GM23248 (cell line): ENCODE data around the gene SYMPK.

ENCODE experiments used
- EZH2 ChIP-seq: fragments of 200-600 bp; sonication (generic); IDR thresholded peaks from 2 replicates; pipeline ENCODE4 v1.6.1; 2018; ENCODE audit warnings: antibody characterized with exemption, mild to moderate bottlenecking; ENCODE audit not compliant: insufficient read depth, poor library complexity, severe bottlenecking
- EZH2phosphoT487 ChIP-seq: fragments of 200-600 bp; sonication (generic); IDR thresholded peaks from 2 replicates; pipeline ENCODE4 v1.6.1; 2018; ENCODE audit warnings: antibody characterized with exemption, moderate library complexity, mild to moderate bottlenecking, low read depth; ENCODE audit not compliant: insufficient read depth

DNA sequence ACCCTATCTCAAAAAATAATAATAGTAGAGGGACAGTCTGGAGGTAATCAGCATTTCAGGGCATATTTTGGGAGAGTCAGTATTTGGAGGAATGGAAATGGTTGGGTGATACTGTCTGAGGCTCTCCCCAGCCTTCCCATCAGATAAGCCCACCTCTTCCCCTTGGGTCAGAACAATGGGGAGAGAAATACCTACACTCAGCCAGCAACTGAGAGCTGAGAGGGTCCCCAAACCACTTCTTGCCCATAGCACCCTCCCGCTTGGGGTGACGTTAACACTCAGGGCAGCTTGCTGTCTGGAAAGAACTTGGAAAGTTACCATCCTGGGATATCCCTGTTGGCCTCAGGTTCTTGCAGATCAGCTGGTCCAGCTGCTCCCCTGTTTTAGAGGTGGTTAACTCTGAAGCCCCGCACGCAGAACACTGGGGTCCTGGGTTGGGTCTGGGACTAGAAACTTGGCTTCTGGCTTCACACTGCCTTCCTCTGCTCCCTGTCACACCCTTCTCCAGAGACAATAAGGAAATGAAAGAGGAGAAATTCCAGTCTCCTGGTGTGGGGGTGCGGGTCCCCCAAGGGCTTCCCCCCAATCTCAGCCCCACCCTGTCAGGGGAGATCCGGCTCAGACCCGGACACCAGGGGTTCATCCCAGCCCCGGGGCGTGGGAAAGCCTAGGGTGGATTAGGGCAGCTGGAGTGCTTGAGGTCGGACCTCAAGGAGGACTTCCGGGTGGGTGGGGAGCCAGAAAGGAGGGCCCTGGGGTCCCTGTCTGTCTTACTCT is 3.6 kb upstream of the SYMPK start:
- TF ChIP-seq EZH2: no peak
- TF ChIP-seq EZH2phosphoT487: no peak
